GM21825 (cell line): Measurements from ENCODE around the gene TIGD4.

Experiments
- ATAC-seq: cut with Tn5 transposase; IDR thresholded peaks from one replicate; pipeline ENCODE4 v1.9.1; 2021; ENCODE audit warnings: mild to moderate bottlenecking, moderate library complexity; ENCODE audit not compliant: unreplicated experiment

The TIGD4 gene

DNA sequence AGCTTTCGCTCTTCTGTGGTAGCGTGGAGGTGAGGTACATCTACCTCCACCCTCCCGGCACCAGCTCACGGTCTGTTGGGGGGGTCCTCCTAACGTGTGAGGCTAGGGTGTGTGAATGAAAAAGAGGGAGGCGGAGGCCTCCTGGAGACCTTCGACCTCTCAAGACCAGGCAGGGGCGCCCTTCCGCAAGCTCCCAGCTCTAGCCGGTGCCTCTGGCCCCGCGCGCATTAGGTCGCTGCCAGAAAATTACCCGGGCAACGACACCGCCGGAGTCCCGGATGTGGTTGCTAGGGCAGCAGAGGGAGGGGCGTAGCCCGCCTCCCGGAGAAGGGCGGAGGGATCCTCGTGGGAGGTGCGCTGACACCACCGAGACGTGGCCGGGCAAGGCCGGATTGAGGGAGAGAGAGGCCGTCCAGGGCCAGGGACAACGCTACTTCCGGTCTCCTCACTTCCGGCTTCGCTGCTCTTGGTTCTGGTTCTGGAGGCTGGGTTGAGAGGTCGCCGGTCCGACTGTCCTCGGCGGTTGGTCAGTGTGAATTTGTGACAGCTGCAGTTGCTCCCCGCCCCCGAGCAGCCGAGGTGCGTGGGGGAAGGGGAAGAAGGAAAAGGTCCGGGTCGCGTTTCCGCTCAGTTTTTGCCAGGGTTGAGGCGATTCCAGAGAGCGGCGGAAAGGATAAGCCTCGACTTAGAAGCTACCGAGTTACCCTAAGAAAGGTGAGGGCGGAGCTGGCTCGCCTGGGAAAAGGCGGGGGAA lies at the start of gene TIGD4, which contains the start of gene ARFIP1:
Gene TIGD4, minus strand, starts transcription at position 218 of the 754 bp plus-strand sequence. CDS start 8,726 bp downstream, outside the sequence.
Gene ARFIP1, plus strand, starts transcription at position 442 of the 754 bp plus-strand sequence. CDS start 49,680 bp downstream, outside the sequence.
- ATAC-seq = peak; percentile 92

DNA sequence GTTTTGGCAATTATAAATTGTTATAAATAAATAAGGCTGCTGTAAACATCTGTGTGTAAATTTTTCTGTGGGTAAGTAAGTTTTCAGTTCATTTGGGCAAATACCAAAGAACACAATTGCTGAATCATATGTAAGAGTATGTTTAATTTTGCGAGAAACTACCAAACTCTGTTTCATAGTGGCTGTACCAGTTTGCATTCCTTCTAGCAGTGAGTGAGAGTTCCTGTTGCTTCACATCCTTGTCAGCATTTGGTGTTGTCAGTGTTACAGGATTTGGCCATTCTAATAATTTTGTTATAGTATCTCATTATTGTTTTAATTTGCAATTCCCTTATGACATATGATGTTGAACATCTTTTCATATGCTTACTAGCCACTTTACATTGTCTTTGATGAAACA lies 48.6 kb upstream of the TIGD4 start:
- ATAC-seq = no peak

DNA sequence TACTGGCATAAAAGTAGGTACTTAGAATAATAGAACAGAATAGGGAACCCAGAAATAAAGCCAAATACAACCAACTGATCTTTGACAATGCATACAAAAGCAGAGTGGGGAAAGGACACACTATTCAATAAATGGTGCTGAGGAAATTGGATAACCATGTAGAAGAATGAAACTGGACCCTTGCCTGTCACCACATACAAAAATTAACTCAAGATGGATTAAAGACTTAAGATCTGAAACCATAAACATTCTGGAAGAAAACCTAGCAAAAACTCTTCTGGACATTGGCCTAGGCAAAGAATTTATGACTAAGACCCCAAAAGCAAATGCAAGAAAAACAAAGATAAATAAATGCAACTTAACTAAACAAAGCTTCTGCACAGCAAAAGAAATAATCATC lies 45.8 kb upstream of the TIGD4 start:
- ATAC-seq = no peak

DNA sequence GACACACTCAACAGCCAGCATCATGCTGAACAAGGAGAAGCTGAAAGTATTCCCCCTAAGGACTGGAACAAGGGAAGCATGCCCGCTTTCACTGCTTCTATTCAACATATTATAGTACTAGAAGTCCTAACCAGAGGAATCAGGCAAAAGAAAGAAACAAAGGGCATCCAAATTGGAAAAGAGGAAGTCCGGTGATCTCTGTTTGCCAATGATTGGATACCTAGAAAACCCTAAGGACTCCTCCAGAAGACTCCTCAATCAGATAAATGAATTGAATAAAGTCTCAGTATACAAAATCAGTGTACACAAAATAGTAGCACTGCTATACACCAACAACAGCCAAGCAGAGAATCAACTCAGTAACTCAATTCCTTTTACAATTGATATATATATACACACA lies 45.0 kb upstream of the TIGD4 start:
- ATAC-seq = no peak

DNA sequence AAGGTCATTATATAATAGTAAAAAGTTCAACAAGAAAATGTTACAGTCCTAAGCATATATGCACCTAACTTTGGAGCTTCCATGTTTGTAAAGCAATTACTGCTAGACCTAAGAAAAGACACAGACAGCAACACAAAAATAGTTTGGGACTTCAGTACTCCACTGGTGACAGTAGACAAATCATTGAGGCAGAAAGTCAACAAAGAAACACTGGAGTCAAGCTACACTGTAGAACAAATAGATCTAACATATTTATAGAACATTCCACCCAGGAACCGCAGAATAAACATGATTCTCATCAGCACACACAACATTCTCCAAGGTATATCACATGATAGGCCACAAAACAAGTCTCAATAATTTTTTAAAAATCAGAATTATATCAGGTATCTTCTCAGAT lies 42.8 kb upstream of the TIGD4 start:
- no peak for ATAC-seq

DNA sequence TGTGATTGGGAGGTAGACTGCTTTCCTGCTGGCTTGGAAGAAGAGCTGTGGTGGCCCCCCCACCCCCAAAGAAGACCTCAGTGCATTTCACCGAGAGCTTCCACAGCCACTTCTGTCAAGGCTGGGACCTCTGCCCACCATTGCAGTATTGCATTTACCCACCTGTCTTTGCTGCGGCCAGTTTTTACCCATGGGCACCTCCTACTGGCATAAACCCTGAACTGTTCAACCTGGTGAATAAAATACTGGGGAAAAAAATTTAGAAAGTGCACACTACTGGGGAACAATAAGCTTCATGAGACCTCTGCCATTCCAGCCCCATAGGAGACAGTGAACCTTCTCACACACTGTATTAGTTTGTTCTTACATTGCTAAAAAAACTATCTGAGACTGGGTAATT lies 40.5 kb upstream of the TIGD4 start:
- no peak for ATAC-seq

DNA sequence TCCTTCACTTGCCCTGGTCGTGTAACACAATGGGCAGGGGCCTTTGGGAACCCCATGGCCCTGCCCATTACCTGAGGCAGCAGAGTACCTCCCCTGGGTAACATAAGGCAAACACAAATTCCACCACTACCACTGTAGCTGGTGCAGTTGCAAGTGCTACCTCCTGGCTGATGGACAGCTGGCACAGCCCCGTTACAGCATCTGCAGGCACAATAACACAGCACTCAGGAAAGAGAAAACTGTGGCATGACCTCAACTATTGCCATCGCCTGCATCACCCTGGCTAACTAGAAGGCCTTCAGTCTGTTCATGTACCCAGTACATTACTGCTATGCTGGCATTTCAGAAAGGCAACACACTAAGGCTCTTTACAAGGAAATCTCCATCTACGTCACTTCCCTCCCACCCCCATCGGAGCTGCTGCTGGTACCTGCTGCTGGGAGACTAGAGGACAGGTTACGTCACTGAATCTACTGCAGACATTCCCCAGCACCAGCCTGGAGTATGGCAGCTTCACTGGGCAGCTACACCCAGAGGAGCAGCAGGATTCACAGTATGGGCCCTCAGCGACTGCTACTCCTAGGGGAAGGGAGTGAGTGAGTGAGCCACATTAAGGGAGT lies 39.6 kb upstream of the TIGD4 start:
- no peak for ATAC-seq

DNA sequence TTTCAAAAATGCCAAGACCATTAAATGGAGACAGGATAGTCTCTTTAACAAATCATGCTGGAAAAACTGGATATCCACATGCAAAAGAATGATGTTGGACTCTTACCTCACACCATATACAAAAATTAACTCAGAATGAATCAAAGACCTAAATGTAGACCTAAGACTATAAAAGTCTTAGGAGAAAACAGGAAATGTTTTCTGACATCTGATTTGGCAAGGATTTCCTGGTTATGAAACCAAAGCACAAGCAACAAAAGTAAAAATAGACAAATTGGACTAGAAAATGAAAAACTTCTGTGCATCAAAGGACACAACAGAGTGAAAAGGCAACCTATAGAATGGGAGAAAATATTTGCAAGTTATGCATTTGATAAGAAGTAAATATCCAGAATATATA lies 37.8 kb upstream of the TIGD4 start:
- ATAC-seq = no peak

DNA sequence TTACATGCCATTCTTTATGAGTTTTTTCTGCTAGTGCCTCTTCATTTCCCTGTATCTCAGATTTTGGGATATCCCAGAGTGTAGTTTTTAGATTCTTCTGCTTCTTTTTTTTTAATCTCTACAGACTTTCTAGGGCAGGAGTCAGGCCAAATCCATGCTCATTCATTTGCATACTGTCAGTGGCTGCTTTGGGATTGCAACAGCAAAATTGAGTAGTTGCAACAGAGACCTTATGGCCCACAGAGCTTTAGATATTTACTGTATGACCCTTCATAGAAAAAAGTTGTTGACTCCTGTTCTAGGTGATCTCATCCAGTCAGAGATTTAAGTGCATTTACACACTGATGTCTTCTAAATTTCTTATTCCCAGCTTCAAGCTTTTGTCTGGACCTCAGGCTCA lies 35.5 kb upstream of the TIGD4 start:
- ATAC-seq = no peak

DNA sequence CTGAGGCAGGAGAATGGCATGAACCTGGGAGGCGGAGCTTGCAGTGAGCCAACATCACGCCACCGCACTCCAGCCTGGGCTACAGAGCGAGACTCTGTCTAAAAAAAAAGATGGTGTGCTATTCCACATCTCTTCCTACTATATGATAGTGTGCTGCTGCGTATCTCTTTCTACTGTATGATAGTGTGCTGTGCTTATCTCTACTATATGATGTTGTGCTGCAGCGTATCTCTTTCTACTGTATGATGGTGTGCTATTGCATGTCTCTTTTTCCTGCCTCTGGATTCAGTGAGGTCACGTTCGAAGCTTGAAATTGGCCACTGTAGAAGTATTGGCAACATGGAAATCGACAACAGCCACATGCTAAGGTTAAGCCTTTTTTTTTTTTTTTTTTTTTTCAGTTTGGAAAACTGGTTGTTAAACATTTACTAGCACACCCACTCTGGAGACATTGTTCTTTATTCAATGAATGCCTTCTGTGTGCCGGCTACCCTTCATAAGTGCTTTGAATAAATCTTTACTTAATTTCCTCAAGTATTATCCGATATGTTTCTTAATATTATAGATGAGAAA lies 31.3 kb upstream of the TIGD4 start:
- ATAC-seq = no peak

DNA sequence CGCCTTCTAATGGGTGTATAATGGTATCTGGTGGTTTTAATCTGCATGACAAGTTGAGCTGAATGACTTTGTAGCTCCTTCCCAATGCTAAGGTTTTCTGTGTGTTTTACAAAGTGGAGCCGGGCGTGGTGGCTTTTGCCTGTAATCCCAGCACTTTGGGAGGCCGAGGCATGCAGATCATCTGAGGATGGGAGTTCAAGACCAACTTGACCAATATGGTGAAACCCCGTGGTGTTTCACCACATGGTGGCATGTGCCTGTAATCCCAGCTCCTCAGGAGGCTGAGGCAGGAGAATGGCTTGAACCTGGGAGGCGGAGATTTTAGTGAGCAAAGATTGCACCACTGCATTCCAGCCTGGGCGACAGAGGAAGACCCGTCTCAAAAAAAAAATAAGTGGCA lies 29.1 kb upstream of the TIGD4 start:
- ATAC-seq = no peak

DNA sequence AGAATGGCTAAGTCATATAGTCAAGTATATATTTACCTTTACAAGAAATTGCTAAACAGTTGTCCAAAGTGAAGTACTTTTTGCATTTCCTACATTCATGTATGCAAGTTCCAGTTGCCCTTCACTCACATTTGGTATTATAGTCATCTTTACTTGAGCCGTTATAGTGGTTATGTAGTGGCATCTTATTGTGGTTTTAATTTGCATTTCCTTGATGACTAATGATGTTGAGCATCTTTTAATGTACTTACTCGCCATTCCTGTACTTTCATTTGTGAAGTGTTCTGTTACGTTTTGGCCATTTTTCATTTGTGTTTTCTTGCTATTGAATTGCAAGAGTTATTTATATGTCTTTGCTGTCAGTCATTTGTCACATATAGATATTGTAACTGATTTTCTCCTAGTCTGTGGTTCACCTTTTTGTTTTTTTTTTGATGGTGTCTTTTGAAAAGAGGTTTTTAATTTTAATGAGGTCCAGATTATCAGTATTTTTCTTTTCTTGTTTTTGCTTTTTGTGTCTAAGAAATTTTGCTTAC lies 27.8 kb upstream of the TIGD4 start:
- no peak for ATAC-seq

DNA sequence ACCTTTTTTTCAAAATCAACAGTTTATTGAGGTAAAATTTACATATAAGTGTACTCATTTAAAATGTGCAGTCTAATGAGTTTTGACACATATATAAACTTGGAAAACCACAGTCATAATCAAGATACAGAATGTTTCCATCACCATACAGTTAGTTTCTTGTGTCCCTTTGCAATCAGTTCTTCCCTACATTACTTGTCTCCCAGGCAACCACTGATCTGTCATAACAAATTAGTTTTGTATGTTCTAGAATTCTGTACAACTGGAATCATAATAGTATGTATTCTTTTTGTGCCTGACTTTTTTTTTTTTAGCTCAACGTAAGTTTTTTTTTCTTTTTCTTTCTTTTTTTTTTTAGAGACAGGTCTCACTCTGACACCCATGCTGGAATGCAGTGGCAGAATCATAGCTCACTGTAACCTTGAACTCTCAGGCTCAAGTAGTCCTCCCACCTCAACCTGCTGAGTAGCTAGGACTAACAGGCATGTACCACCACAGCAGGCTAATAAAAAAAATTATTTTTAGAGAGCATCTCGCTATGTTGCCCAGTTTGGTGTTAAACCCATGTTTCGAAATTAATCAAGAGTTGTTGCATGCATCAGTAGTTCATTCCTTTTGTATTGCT lies 27.1 kb upstream of the TIGD4 start:
- no peak for ATAC-seq

DNA sequence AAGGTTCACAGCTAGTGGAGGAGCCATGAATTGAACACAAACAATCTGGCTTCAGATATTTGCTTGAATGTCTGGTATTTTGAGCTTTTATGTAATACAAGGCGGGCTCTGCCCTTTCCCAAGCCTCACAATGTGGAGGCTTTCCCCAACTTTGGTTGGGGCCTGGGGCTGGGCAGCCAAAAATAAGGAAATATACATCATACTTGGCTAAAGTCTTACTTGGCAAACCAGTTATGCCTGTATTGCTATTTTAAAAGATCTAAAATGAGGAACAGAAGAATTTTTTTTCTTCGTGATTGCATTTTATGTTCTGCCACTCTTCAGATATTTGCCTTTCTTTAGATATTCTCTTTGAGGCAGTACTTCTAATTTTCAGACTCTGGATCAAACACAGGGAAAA lies 26.3 kb upstream of the TIGD4 start:
- no peak for ATAC-seq

DNA sequence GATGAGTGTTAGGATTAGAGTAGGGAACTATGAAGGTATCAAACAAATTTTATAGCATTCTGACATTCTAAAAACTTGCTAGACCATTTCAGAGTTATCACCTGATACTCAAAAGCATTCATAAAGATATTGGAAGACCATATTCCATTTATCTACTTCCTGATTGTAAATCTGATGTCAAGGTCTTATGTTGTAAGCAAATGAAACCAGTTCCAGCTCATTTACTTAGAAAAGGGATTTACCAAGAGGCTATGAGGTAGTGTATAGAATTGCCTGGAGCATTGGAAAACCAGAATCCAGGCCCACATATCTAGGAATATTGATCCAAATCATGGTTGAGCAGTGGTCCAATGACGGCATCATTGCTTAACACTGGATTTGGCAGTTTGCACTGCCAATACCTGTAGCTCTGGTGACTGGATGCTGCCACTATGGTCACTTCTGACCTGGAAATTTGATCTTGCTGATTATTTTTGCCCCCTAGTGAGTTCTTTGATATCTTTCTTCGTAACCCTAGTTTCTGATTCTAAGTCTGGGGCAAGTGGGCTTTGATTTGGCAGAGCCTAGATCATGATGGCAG lies 25.6 kb upstream of the TIGD4 start:
- ATAC-seq = no peak

DNA sequence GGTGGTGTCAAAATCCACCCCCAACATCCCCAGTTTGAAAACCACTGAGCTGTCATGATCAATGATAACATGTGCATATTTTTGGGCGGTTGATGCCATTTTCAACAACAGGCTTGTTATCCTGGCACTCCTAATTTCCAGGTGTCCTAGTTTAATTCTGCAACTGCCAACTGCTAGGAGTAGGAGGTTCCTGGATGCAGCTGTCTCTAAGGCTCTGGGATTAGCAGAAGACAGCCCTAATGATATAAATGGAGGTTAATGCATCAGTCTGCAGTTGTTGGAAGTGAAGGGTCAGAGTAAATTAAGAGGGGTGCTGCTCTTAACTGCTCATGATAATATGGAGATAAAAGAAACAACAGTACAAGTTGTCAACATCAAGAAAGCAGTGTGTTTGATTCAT lies 24.0 kb upstream of the TIGD4 start:
- no peak for ATAC-seq

DNA sequence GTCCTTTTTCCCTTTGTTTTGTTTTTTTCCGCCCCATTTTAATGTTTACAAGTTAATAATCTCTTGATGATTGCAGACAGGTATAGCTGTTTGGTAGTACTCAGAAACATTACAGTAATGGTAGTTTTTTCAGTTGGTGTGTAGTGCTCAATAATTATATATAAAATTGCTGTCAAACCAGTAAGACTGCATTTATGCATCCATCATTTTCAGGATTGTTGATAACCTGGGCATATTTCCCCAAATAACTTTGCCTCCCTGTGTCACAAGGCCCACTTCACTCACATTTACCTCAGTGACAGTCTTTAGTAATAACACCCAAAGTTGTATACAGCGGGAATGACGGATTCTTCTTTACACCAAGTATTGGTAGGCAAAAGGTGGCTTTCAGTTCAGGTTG lies 16.4 kb upstream of the TIGD4 start:
- no peak for ATAC-seq

DNA sequence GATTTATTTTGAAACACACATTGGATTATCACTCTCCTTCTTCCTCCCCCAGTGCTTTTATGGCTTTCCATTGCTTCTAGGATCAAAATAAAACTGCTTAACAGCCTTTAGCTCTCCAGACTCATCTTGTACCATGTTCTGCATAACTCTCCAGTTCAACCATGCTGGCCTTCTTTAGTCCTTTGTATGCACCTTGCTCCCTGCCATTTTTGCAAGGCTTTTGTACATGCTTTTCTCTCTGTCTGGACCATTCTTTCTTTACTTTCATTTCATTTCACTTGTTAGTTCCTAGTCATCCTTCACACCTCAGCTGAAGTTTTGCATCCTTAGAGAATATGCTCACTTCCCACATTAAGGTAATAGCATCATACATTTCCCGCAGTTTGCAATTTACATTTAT lies 7.1 kb upstream of the TIGD4 start:
- no peak for ATAC-seq

DNA sequence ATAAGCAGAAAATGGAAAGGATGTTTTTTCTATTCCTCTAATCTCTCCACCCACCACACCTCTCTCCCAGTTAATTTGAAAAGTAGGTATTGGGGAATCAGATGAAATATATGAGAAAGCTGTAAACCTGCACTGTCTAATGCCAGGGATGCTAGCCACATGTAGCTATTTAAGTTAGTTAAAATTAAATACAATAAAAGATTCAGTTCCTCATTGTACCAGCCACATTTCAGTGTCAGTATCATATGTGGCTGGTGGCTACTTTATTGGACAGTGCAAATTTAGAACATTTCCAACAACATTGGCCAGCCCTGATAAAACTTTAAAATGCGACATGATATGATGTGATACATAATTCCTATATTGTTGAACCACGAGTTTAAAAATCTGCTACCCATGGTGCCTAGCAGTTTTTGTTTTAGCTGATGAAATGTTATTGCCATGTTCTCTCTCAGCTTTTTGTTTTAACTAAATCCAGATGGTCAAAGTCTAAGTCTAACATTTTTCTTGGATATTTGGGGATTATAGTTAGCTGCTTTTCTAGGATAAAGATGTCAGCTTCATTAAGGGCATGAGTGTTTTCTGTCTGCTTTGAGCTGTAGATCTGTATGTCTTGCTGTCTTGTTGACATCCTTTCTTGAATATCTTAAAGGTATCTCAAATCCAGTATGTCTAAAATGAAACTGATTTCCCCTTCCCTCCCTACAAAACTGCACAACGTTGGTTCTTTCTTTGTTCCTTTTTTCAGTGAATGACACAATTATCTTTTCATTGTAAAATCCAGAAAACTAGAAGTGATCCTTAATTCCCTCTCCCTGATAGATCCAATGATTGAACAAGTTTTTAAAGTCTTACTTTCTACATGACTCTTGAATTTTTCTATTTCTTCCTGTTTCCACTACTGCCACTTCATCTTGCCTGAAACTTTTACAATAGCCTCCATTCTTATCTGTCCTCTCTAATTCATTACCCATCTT lies 6.4 kb upstream of the TIGD4 start:
- ATAC-seq = peak; percentile 45
